SU-DHL-6 (cell line): ENCODE data around the gene RPUSD4.

Source experiments
- H2AFZ ChIP-seq: fragments of 200-600 bp; sonication (generic); 2 replicates; pipeline ENCODE4 v1.6.1; 2014; ENCODE audit warnings: low read depth, mild to moderate bottlenecking, moderate library complexity, mixed read lengths, antibody characterized with exemption, low read length; ENCODE audit not compliant: severe bottlenecking
- H3F3A ChIP-seq: fragments of 200-600 bp; shearing (Covaris generic); 2 replicates; pipeline ENCODE4 v1.6.0; 2016; ENCODE audit warnings: antibody characterized with exemption, mild to moderate bottlenecking; ENCODE audit not compliant: insufficient read depth
- H3K27ac ChIP-seq: fragments of 200-600 bp; sonication (generic); 2 replicates; pipeline ENCODE4 v1.5.1; 2016; ENCODE audit warnings: low read depth, mild to moderate bottlenecking, low read length, moderate library complexity, mixed read lengths
- H3K27me3 ChIP-seq: fragments of 200-600 bp; sonication (generic), shearing (Covaris generic); 2 replicates; pipeline ENCODE4 v1.6.0; 2014; ENCODE audit warnings: mild to moderate bottlenecking, low read length
- H3K36me3 ChIP-seq: fragments of 200-600 bp; sonication (generic); 2 replicates; pipeline ENCODE4 v1.6.1; 2014; ENCODE audit warnings: mild to moderate bottlenecking, low read length, mixed read lengths
- H3K4me2 ChIP-seq: fragments of 300-600, 200-600 bp; shearing (Covaris generic), sonication (generic); 2 replicates; pipeline ENCODE4 v1.6.0; 2014; ENCODE audit warnings: low read length, low read depth, mild to moderate bottlenecking; ENCODE audit not compliant: poor library complexity, severe bottlenecking
- H3K4me3 ChIP-seq: fragments of 200-600 bp; sonication (generic); 2 replicates; pipeline ENCODE4 v1.5.1; 2014; ENCODE audit warnings: antibody characterized with exemption, low read length, mild to moderate bottlenecking, mixed read lengths; ENCODE audit not compliant: insufficient read depth, poor library complexity, severe bottlenecking
- H3K79me2 ChIP-seq: fragments of 200-600 bp; sonication (generic); 2 replicates; pipeline ENCODE4 v1.6.1; 2014; ENCODE audit warnings: mild to moderate bottlenecking, low read length, moderate library complexity; ENCODE audit not compliant: insufficient read depth
- H3K9ac ChIP-seq: fragments of 200-600 bp; sonication (generic); 2 replicates; pipeline ENCODE4 v1.7.0; 2014; ENCODE audit warnings: mild to moderate bottlenecking, low read length
- H3K9me2 ChIP-seq: fragments of 200-600 bp; sonication (generic); replicated peaks from 2 replicates; pipeline ENCODE4 v1.6.1; 2014; ENCODE audit warnings: low read length; ENCODE audit not compliant: insufficient read depth
- H3K9me3 ChIP-seq: fragments of 200-600 bp; sonication (generic); 2 replicates; pipeline ENCODE4 v1.6.1; 2014; ENCODE audit warnings: low read length, mixed read lengths; ENCODE audit not compliant: insufficient read depth
- H4K20me1 ChIP-seq: fragments of 200-600 bp; sonication (generic); 2 replicates; pipeline ENCODE4 v1.6.1; 2014; ENCODE audit warnings: low read depth, mild to moderate bottlenecking, antibody characterized with exemption, low read length, moderate library complexity, mixed read lengths
- CTCF ChIP-seq: fragments of 200-600 bp; sonication (generic); IDR thresholded peaks from one replicate; pipeline ENCODE4 v1.5.1; 2017; ENCODE audit warnings: antibody characterized with exemption, mild to moderate bottlenecking, low read length, moderate library complexity; ENCODE audit not compliant: insufficient read depth, poor library complexity, severe bottlenecking
- EZH2phosphoT487 ChIP-seq: fragments of 200-600 bp; sonication (generic), shearing (Covaris generic); conservative IDR thresholded peaks from 2 replicates; pipeline ENCODE4 v1.6.1; 2018; ENCODE audit warnings: mild to moderate bottlenecking, antibody characterized with exemption, low read length, moderate library complexity, mixed read lengths

RPUSD4 gene

GRCh38 chr11:126152152-126152551, 59.3 kb downstream of the RPUSD4 start:
- no peak overlapping the region for H3K4me3 ChIP-seq
- no peaks in the 10 kb centered on the region for H3F3A ChIP-seq
- no peaks in the 10 kb centered on the region for H3K9me2 ChIP-seq
- no peaks in the 10 kb centered on the region for H3K9me3 ChIP-seq
- no peak overlapping the region for H3K4me2 ChIP-seq
- no peak overlapping the region for H2AFZ ChIP-seq
- no peak for TF ChIP-seq EZH2phosphoT487
- TF ChIP-seq CTCF: no peak
- no peaks in the 10 kb centered on the region for H3K79me2 ChIP-seq
- no peak overlapping the region for H3K27ac ChIP-seq
- H3K27me3 ChIP-seq: no peaks in the 10 kb centered on the region
- H4K20me1 ChIP-seq: no peaks in the 10 kb centered on the region
- no peak overlapping the region for H3K9ac ChIP-seq
- no peaks in the 10 kb centered on the region for H3K36me3 ChIP-seq
